K562 (cell line): Measurements from ENCODE around the gene LBH. TPM values are rescaled to one million over a fixed set of nuclear protein-coding genes. Genes with fewer than 3 reads are reported as not detected.

Experiments used
- COPS2 ChIP-seq: fragments of 450-650 bp; conservative IDR thresholded peaks from 2 replicates; pipeline ENCODE4 v1.6.1; 2016; ENCODE audit warnings: mild to moderate bottlenecking, moderate library complexity
- EGR1 ChIP-seq: fragments of 450-650 bp; conservative IDR thresholded peaks from 2 replicates; pipeline ENCODE4 v1.6.1; 2017; ENCODE audit warnings: mild to moderate bottlenecking
- EHMT2 ChIP-seq: fragments of 450-650 bp; IDR thresholded peaks from 2 replicates; pipeline ENCODE4 v1.6.1; 2018; ENCODE audit warnings: antibody characterized with exemption
- GTF3C2 ChIP-seq: IDR thresholded peaks from 3 replicates; pipeline ENCODE4 v1.6.1; 2011; ENCODE audit warnings: borderline replicate concordance, mild to moderate bottlenecking, moderate library complexity; ENCODE audit not compliant: insufficient read length; ENCODE audit errors: extremely low read depth
- MYBL2 ChIP-seq, 2 experiments: fragments of 450-650 bp in 1 of 2; sonication (generic) in 1 of 2; formaldehyde crosslinking in 1 of 2; IDR thresholded peaks; 2 replicates each; pipeline versions ENCODE4 v1.6.1 to v1.8.1; 2017 to 2022; ENCODE audit warnings: borderline replicate concordance in 1 of 2, inconsistent platforms in 1 of 2, low read depth in 1 of 2, mild to moderate bottlenecking in 1 of 2, missing genetic modification reagents in 1 of 2, moderate library complexity in 1 of 2
- ZNF318 ChIP-seq, 2 experiments: fragments of 450-650 bp; IDR thresholded peaks; 2 replicates each; pipeline ENCODE4 v1.6.1; 2016; ENCODE audit warnings: mild to moderate bottlenecking in 2 of 2, borderline replicate concordance in 1 of 2, low read depth in 1 of 2, moderate library complexity in 1 of 2
- polyA plus RNA-seq, 8 experiments: library from polyadenylated mRNA; depleted of rRNA in 4 of 8; stranded (reverse) in 5 of 8; unstranded in 3 of 8; fragments of >200 nt; fragmentation: Nextera tagmentation in 2 of 8; fragmentation: Illumina TruSeq in 1 of 8; extraction: Ambion mirVana in 2 of 8; extraction: Trizol in 1 of 8; gene quantifications; 2 replicates each; pipeline versions ENCODE4 v1.2.1 to v1.2.3, GENCODE V29; 2011 to 2014; ENCODE audit warnings: inconsistent platforms in 1 of 8, missing spikeins in 1 of 8
- total RNA-seq, 7 experiments: library from RNA; depleted of rRNA in 6 of 7; stranded (reverse); fragments of >200 nt in 6 of 7; fragmentation: Illumina TruSeq in 2 of 7; extraction: Trizol in 2 of 7; gene quantifications; 2 replicates each; pipeline versions ENCODE4 v1.2.1 to v1.2.3, GENCODE V29; 2011 to 2021; ENCODE audit warnings: low replicate concordance in 1 of 7

Gene LBH
- total and polyA plus RNA-seq, 9 of the 15 experiments (the other 6 are each of a cell fraction or from before 2014, with no cell fraction given), result 3.1 to 13.4 (median 7.4) TPM

- TF ChIP-seq GTF3C2 (no peak), ZNF318 (IDR thresholded peaks at IDR 0.05; ENCODE audit: borderline replicate concordance in 1 of 2, low read depth in 1 of 2) (no peak), EHMT2 (no peak), EGR1 (no peak), MYBL2 (IDR thresholded peaks at IDR 0.05; ENCODE audit: low read depth) (no peak), MYBL2 (CRISPR knock-in tag; IDR thresholded peaks at IDR 0.05; ENCODE audit: borderline replicate concordance) (no peak), COPS2 (no peak)
These were observed 71.2 kb downstream of the LBH start (continued) for GRCh38 chr2:30302566-30302965.
